HEK293T (cell line): ENCODE results near the gene SPOCK3.

Experiments
- CTCF ChIA-PET: fragments of 350-600 bp; formaldehyde crosslinking; extraction: SDS; loops from one replicate; lab custom pipeline; 2021; ENCODE audit warnings: antibody characterized with exemption, inconsistent platforms; lab: Yijun Ruan, JAX
- POLR2A ChIA-PET: fragments of 350-600 bp; formaldehyde crosslinking; extraction: SDS; loops from one replicate; lab custom pipeline; 2020; ENCODE audit warnings: antibody characterized with exemption, inconsistent platforms; lab: Yijun Ruan, JAX
- DNase-seq: peaks from one replicate; pipeline ENCODE4 v3.0.0; 2012; ENCODE audit warnings: mixed read lengths; ENCODE audit errors: extremely low spot score
- ARNT ChIP-seq: fragments of 450-650 bp; IDR thresholded peaks from 2 replicates; pipeline ENCODE4 v1.6.1; 2017; ENCODE audit warnings: mild to moderate bottlenecking
- BHLHE40 ChIP-seq: fragments of 450-650 bp; IDR thresholded peaks from 2 replicates; pipeline ENCODE4 v1.6.1; 2016; ENCODE audit warnings: mild to moderate bottlenecking, moderate library complexity, borderline replicate concordance
- CTBP1 ChIP-seq: fragments of 450-650 bp; IDR thresholded peaks from 2 replicates; pipeline ENCODE4 v1.6.1; 2016; ENCODE audit warnings: borderline replicate concordance
- ELF4 ChIP-seq: fragments of 450-650 bp; IDR thresholded peaks from 2 replicates; pipeline ENCODE4 v1.6.1; 2017; ENCODE audit warnings: antibody characterized with exemption
- FOXA1 ChIP-seq: fragments of 450-650 bp; IDR thresholded peaks from 2 replicates; pipeline ENCODE4 v1.6.1; 2016; ENCODE audit warnings: mild to moderate bottlenecking
- FOXK2 ChIP-seq: fragments of 450-650 bp; IDR thresholded peaks from 2 replicates; pipeline ENCODE4 v1.6.1; 2016; ENCODE audit warnings: mild to moderate bottlenecking
- FOXM1 ChIP-seq: fragments of 450-650 bp; IDR thresholded peaks from 2 replicates; pipeline ENCODE4 v1.6.1; 2017; ENCODE audit warnings: mild to moderate bottlenecking, borderline replicate concordance
- HDGF ChIP-seq: fragments of 450-650 bp; IDR thresholded peaks from 2 replicates; pipeline ENCODE4 v1.6.1; 2017; ENCODE audit warnings: antibody characterized with exemption, borderline replicate concordance
- L3MBTL2 ChIP-seq: fragments of 450-650 bp; conservative IDR thresholded peaks from 2 replicates; pipeline ENCODE4 v1.6.1; 2016; ENCODE audit warnings: mild to moderate bottlenecking
- LEF1 ChIP-seq: fragments of 450-650 bp; IDR thresholded peaks from 2 replicates; pipeline ENCODE4 v1.6.1; 2017; ENCODE audit warnings: mild to moderate bottlenecking, borderline replicate concordance
- NFRKB ChIP-seq: fragments of 450-650 bp; IDR thresholded peaks from 2 replicates; pipeline ENCODE4 v1.6.1; 2016; ENCODE audit warnings: mild to moderate bottlenecking, moderate library complexity
- PKNOX1 ChIP-seq: fragments of 450-650 bp; IDR thresholded peaks from 2 replicates; pipeline ENCODE4 v1.6.1; 2016
- SP1 ChIP-seq: fragments of 450-650 bp; IDR thresholded peaks from 2 replicates; pipeline ENCODE4 v1.6.1; 2017
- SUZ12 ChIP-seq: fragments of 450-650 bp; IDR thresholded peaks from 2 replicates; pipeline ENCODE4 v1.6.1; 2016; ENCODE audit warnings: mild to moderate bottlenecking
- TARDBP ChIP-seq: fragments of 450-650 bp; IDR thresholded peaks from 2 replicates; pipeline ENCODE4 v1.6.1; 2016
- ZNF384 ChIP-seq: fragments of 450-650 bp; IDR thresholded peaks from 2 replicates; pipeline ENCODE4 v1.6.1; 2016

The SPOCK3 gene

GRCh38 chr4:166924424-166924823 is 309.9 kb downstream of the SPOCK3 start:
- ChIA-PET POLR2A (no interaction called here), CTCF (no interaction called here)
- DNase-seq, result no peak
- TF ChIP-seq TARDBP (no peak), CTBP1 (no peak), ZNF384 (no peak), NFRKB (no peak), SP1 (no peak), FOXK2 (no peak), BHLHE40 (no peak), ELF4 (no peak), HDGF (no peak), L3MBTL2 (no peak)

GRCh38 chr4:166913926-166914325 is 320.4 kb downstream of the SPOCK3 start:
- ChIA-PET CTCF (no interaction called here), POLR2A (no interaction called here)
- TF ChIP-seq FOXM1, result no peak
- TF ChIP-seq TARDBP, result no peak
- TF ChIP-seq LEF1, result no peak
- no peak for TF ChIP-seq CTBP1
- TF ChIP-seq FOXA1, result no peak
- no peak for TF ChIP-seq FOXK2
- TF ChIP-seq SP1, result no peak
- TF ChIP-seq PKNOX1, result no peak
- TF ChIP-seq SUZ12, result no peak
- TF ChIP-seq ZNF384, result no peak
- no peak for TF ChIP-seq BHLHE40
- no peak for TF ChIP-seq HDGF
- TF ChIP-seq ELF4, result no peak
- no peak for TF ChIP-seq L3MBTL2
- TF ChIP-seq NFRKB, result no peak
- no peak for TF ChIP-seq ARNT
- no peak for DNase-seq

GRCh38 chr4:166903408-166903807 is 330.9 kb downstream of the SPOCK3 start:
- CTCF ChIA-PET, result no interaction called here
- TF ChIP-seq ZNF384 (no peak), FOXA1 (no peak), FOXK2 (no peak), NFRKB (no peak), BHLHE40 (no peak), ELF4 (no peak), L3MBTL2 (no peak), LEF1 (no peak), SP1 (no peak), PKNOX1 (no peak), ARNT (no peak), TARDBP (no peak), SUZ12 (no peak), FOXM1 (no peak), HDGF (no peak), CTBP1 (no peak)
- DNase-seq, result no peak
- POLR2A ChIA-PET, result no interaction called here

GRCh38 chr4:166902941-166903340 is 331.4 kb downstream of the SPOCK3 start:
- no peak for DNase-seq
- TF ChIP-seq ZNF384 (no peak), SP1 (no peak), TARDBP (no peak), LEF1 (no peak), BHLHE40 (no peak), PKNOX1 (no peak), NFRKB (no peak), L3MBTL2 (no peak), CTBP1 (no peak), HDGF (no peak), FOXK2 (no peak)
- ChIA-PET POLR2A (no interaction called here), CTCF (no interaction called here)

- TF ChIP-seq TARDBP (no peak), FOXK2 (no peak), SUZ12 (no peak), ZNF384 (no peak), HDGF (no peak), FOXA1 (no peak), PKNOX1 (no peak), NFRKB (no peak), SP1 (no peak), BHLHE40 (no peak), CTBP1 (no peak), ARNT (no peak), ELF4 (no peak), FOXM1 (no peak), L3MBTL2 (no peak), LEF1 (no peak)
- CTCF ChIA-PET, result no interaction called here
- POLR2A ChIA-PET, result no interaction called here
- no peak for DNase-seq
Measured at GRCh38 chr4:166896254-166896653, 338.0 kb downstream of the SPOCK3 start.

GRCh38 chr4:166895771-166896170 is 338.5 kb downstream of the SPOCK3 start:
- DNase-seq, result no peak
- POLR2A ChIA-PET, result no interaction called here
- TF ChIP-seq FOXA1 (no peak), HDGF (no peak), SUZ12 (no peak), FOXK2 (no peak), SP1 (no peak), LEF1 (no peak), NFRKB (no peak), PKNOX1 (no peak)
- CTCF ChIA-PET, result no interaction called here
